RPMI8226 (cell line): ENCODE results near the gene RAB4B.
A peak's percentile ranks its signal among the peaks of the same experiment; 100 is the strongest.
"Not testable (repeated sequence)": the region's sequence is repeated elsewhere in the genome, so short reads cannot be mapped to it uniquely, and the experiment has no call there.

Experiments used
- DNase-seq: peaks from one replicate; pipeline ENCODE4 v3.0.0-alpha.2; 2015

RAB4B gene

DNA sequence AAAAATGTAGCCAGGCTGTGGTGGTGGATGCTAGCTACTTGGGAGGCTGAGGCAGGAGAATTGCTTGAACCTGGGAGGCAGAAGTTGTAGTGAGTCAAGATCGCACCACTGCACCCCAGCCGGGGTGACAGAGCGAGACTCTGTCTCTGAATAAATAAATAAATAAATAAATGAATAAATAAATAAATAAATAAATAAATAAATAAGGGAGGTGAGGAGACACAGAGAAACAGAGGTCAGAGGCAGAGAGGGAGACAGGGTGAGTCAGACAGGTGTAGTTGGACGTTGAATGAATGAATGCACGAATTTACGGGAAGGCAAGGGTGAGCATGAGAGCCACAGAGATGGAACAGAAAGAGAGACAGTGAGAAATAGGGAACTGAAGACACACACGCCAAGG is 3.1 kb downstream of the RAB4B start:
- no peak for DNase-seq

DNA sequence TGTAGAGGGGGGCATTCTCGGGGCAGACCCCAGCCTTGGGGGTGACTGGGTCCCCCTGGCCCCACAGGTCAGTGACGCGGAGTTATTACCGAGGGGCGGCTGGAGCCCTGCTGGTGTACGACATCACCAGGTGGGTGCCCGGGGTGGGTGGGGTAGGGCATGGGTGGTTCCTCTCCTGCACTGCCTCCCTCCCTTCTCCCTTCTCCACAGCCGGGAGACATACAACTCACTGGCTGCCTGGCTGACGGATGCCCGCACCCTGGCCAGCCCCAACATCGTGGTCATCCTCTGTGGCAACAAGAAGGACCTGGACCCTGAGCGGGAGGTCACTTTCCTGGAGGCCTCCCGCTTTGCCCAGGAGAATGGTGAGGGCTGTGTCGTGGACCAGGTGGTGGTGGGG is 5.7 kb downstream of the RAB4B start:
- DNase-seq, result no peak

DNA sequence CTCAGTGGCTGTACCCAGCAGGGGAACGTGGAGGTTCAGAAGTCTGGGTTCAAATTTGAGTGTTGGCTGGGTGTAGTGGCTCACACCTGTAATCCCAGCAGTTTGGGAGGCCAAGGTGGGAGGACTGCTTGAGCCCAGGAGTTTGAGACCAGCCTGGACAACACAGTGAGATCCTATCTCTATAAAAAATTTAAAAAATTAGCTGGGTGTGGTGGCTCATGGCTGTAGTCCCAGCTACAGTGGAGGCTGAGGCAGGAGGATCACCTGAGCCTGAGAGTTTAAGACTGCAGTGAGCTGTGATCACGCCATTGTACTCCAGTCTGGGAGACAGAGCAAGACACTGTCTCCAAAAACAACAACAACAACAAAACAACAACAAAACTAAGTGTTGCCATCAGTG is 6.1 kb downstream of the RAB4B start:
- not testable (repeated sequence) for DNase-seq

DNA sequence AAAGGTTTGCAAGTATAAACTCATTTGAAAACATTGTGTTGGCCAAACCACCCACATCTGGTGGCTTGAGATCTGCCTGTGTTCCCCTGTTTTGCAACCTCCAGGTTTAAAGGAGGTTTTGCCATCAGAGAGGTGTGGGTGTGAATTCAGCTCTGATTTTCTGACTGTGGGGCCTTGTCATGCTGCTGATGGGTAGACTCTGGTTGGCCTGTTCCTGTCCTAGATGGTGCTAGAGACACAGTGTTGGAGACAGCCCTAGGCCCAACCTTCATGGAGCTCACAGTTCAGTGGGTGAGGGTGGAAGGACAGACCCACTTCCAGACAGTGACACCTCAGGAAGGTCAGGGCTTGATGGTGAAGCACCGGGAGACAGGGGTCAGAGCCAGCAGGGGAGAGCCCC is 7.5 kb downstream of the RAB4B start:
- DNase-seq, result no peak

DNA sequence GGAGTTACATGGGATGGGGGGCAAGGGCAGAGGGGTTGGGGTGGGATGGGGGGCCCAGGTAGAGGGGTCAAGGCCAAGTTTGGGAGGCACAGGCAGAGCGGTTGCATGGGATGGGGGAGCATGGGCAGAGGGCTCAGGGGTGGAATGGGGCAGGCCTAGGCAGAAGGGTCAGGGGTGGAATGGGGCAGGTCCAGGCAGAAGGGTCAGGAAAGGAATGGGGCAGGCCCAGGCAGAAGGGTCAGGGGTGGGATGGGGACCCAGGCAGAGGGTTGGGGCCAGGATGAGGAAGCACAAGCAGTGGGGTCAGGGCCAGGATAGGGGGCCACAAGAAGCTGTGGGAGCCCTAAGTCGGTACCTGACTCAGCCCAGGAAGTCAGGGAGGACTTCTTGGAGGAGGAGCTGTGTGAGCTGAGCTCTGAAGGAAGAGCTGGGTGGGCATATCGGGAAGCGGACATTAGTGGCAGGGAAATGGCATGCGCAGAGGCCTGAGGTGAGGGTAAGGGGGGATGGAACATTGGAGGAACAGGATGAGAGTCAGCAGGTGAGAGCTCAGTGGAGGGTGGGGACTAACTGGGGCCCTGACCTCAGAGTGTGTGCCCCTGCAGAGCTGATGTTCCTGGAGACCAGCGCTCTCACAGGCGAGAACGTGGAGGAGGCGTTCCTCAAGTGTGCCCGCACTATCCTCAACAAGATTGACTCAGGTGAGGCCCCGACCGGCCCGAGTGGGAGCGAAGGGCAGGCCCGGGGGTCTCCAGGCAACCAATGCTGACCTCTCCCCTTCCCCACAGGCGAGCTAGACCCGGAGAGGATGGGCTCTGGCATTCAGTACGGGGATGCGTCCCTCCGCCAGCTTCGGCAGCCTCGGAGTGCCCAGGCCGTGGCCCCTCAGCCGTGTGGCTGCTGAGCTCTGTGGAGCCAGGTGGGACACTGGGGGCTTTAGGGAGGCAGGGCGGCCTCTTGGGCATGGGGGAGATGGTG is 8.3 kb downstream of the RAB4B start:
- no peak for DNase-seq

DNA sequence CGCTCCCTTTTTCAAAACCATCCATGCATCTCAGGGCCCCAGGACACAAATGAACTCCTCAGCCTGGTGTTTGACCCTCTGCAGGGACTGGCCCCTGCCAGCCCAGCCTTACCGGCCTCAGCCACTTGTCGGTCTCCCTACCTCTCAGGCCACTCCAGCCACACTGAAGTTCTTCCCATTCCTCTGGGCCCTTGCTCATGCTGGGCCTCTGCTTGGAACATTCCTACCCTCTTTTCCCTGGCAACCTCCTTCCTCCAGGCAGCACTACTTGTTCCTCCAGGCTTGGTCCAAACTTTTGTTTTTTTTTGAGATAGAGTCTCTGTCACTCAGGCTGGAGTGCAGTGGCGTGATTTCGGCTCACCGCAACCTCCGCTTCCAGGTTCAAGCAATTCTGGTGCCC is 13.3 kb downstream of the RAB4B start:
- no peak for DNase-seq

DNA sequence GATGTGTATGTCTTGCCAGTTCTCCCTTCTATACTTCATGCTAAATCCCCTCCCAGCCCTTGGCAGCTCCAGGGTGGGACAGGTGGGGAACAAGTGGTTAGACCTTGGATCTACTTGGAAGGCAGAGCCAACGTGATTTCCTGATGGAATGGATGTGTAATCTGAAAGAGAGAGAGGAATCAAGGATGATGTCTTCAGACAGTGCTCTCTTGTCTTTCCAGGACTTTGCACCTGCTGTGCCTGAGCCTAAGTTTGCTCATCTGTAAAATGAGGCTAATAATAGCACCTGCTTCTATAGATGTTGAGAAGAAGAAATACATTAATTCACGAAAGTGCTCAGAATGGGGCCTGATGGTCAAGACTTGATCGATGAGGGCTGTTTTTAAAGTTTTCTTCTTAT is 13.9 kb downstream of the RAB4B start:
- DNase-seq, result no peak

DNA sequence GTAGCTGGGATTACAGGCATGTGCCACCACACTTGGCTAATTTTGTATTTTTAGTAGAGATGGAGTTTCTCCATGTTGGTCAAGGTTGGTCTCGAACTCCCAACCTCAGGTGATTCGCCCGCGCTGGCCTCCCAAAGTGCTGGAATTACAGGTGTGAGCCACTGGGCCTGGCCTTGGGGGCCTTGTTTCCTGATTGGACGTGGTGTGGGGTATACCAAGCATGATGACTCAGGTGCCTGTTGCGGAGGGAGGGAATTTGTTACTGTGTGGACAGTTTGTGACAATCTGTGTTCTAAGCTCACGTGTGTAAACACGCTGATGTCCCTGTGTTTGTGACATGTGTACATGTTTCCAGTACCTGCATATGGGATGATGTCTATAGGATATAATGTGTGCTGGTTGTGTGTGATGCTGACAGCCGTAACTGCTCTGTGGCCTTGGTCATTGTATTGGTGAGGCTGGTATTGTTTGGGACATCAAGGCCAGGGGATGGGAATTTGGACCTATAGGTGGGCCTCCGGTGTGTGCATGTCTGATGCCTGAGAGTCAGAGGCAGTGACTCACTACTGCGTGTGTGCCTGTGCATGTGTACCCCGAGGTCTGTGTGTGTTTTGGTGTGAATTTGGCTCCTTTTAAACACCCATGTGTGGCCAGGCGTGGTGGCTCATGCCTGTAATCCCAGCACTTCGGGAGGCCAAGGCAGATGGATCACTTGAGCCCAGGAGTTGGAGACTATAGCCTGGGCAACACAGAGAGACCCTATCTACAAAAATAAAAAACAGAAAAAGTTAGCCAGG is 19.3 kb downstream of the RAB4B start:
- DNase-seq, result no peak

DNA sequence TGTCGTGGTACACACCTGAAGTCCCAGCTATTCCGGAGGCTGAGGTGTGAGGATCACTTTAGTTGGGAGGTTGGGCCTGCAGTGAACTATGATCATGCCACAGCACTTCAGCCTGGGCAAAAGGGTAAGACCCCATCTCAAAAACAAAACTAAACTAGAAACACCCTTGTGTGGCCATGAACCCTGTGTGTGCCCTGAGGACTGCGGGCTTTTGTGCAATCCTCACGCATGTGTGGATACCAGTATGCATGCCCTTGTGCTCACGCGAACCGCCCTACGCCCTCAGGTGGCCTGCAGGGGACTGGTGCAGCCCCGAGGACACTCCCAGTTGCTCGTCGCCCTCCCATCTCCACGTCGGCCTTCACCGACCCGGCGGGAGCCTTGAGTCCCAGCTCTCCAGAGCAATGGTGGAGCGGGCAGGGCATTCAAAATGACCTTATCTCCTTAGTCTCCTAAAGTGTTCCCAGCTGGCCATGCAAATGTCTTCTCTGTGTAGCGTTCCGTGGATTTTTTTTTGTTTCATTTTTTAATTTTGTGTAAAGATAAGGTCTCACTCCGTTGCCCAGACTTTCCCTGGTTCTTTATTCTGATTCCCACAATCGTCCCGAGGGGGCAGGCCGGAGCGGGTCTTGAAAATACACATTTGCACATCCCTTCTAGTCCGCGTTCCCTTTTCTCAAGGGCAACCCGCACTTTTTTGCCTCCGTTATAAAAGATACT is 20.1 kb downstream of the RAB4B start:
- DNase-seq, result peak; percentile 68

DNA sequence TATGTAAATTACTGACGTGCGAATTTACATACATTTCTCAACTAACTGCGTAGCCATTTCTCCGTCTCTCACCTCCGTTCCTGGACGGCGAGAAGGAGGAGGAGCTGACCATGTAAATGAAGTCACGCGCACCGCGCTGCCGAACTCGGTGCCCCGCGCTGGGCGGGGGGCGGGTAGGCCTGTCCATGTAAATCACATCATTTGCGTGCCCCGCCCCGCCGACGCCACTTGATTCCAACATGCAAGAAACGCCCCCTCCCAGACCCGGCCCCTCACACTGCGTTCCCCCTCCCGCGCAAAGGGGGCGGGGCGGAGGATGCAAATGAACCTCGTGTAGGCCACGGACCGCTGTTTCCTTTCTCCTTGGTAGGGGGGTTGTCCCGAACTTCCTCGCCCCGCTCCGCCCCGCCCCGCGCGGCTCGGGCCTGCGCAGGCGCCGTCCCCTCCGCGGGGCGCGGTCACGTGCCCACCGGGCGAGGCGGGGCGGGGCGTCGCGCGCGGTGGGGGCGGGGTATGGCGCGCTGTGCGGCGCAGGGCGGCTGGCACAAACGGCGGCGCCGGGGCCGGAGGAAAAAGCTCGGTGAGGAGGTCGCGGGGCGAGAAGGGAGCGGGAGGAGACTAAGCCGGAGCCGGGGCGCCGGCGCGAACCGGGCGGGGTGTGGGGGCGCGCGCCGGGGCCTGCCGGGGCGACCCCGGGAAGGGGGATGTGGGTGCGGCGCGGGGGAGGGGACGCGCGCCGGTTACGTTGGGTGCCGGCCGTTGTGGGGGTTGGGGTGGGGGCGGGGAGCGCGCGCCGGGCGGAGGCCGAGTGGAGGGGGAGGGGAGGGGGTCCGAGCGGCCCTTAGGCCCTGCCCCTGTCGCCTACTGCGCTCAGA is 20.9 kb downstream of the RAB4B start, which contains the start of gene EGLN2:
Gene EGLN2, plus strand, starts transcription at position 509 of the 875 bp plus-strand sequence. CDS start 1,382 bp downstream, outside the sequence.
- peak; percentile 99 for DNase-seq

DNA sequence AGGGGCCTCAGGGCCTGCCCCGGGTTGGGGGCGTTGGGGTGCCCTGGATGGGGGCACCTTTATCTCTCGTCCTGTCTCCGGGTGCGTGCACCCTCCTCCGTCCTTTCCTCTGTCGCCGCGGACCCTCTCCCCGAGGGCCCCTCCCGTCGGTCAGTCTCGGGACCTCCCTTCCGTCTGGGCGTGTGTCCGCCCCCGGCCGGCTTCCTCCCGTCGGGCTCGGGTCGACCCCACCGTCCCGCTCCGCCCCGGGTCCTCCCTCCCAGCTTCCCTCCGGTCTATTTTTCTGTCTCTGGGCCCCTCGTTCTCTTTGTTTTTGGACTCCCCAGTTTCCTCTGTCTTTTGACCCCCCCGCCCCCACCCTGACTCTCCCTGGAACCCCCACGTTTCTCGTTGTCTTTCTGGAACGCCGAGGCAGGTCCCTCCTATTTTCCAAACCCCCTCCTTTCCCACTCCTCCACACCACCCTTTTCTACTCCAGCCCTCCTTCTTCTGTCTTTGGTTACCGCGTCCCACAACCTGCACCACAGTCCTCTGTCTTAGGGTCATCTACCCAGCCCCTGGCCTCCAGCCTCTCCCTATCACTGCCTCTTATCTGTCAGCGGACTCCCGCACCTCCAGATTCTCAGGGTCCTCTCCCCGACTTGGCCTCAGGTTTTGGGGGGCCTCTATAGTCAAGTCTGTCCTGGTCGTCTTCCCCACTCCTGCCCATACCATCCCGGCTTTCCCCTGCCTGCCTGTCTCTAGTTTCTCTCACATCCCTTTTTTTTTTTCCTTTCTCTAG is 21.7 kb downstream of the RAB4B start:
- DNase-seq, result peak; percentile 10

DNA sequence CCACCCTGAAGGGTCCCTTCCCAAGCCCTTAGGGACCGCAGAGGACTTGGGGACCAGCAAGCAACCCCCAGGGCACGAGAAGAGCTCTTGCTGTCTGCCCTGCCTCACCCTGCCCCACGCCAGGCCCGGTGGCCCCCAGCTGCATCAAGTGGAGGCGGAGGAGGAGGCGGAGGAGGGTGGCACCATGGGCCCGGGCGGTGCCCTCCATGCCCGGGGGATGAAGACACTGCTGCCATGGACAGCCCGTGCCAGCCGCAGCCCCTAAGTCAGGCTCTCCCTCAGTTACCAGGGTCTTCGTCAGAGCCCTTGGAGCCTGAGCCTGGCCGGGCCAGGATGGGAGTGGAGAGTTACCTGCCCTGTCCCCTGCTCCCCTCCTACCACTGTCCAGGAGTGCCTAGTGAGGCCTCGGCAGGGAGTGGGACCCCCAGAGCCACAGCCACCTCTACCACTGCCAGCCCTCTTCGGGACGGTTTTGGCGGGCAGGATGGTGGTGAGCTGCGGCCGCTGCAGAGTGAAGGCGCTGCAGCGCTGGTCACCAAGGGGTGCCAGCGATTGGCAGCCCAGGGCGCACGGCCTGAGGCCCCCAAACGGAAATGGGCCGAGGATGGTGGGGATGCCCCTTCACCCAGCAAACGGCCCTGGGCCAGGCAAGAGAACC is 22.4 kb downstream of the RAB4B start:
- no peak for DNase-seq

DNA sequence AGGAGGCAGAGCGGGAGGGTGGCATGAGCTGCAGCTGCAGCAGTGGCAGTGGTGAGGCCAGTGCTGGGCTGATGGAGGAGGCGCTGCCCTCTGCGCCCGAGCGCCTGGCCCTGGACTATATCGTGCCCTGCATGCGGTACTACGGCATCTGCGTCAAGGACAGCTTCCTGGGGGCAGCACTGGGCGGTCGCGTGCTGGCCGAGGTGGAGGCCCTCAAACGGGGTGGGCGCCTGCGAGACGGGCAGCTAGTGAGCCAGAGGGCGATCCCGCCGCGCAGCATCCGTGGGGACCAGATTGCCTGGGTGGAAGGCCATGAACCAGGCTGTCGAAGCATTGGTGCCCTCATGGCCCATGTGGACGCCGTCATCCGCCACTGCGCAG is 22.9 kb downstream of the RAB4B start:
- DNase-seq, result no peak

DNA sequence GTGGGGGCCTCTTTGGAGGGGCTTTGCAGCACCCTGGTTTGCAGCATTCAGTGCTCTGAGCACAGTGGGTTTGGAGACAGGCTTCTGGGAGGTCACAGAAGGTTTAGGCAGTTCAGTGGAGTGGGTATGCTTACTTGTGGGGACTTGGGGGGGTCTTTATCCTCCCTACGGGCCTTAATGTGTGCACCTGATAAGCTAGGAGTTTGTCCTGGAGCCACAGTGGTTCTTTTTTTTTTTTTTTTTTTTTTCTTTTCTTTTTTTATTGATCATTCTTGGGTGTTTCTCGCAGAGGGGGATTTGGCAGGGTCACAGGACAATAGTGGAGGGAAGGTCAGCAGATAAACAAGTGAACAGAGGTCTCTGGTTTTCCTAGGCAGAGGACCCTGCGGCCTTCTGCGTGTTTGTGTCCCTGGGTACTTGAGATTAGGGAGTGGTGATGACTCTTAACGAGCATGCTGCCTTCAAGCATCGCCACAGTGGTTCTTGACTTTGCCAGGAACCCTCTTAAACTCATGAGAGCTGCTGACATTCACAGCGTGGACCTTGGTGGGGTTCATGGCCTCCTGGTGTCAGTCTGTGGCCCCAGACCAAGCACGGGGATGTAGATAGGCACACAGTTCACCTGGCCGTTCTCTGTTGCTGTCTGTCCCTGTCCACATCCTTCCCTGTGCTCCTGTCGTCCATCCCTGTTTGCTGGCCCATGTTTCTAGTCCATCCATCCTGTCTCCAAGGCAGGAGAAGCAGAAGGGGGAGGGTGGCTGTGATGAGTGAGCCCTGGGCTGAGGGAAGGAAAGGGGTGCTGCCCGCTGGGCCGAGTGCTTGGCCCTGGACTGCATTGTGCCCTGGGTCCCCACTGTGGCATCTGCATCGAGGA is 23.6 kb downstream of the RAB4B start:
- no peak for DNase-seq

DNA sequence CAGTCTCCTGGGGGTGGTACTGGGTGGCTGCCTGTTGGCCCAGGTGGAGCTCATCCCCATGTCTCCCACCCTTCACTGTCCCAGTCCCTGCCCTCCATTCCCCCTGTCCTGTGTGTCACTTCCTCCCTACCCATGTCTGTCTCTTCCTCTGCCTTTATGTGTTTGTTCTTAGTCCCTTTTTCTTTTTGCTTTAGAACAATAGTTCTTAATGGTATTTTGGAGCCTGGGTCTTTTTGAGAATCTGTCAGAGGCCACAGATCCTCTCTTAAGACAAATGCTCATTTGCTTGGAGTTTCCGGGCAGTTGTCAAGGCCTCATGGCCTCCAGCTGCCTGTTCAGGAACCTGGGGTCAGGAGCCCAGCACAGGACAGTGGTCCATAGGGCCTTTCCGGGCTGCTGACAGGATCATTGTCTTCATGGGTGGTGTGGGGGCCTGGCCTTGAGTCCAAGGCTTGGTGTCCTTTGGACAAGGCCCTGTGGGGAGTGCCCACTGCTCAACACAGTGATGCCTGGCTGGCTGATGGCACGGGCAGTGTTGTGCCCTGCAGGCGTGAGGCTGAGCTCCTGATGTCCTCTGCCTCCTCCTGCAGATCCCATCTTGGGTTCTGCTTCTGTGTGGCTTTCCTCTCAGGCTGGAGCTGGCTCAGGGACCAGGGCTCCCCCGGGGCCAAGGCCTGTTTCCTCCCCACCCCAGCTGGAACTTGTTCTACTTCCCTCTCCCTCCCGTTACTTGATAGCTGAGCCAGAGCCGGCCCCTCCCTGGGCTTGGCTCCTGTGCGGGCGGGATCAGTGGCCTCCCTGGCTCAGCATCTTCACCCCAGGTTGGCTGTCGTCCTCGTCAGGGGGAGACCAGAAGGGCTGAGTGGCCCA is 24.5 kb downstream of the RAB4B start:
- no peak for DNase-seq

DNA sequence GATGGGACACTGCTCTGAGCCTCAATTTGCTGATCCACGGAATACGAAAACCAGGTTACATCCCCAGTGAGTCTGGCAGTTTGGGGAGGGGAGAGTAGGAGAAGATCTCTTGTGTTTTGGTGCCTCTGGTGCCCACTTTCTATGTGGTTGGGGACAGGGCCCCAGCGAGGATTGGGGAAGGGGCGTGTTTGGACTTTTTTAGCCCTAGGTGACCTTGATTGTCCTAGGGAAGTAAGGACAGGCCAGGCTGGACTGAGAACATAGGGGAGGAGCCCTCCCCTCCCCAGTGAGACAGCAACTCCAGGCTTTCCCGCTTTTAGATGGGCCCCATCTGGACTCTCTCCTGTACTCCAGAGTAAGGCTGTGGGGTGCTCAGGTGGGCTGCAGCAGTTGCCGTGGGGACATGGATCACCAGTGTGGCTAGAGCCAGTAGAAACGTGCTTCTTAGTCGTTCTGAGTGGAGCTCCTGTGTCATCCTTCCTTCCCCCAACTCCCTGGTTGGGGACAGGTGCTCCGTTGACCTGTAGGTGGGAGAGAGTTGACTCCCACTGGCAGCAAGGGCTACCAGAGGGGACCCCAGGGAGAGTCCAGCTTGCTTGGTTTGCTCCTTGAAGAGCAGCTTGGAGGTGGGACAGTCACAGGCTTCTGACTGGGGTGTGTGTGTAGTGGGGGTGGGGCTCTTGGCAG is 25.3 kb downstream of the RAB4B start:
- no peak for DNase-seq

DNA sequence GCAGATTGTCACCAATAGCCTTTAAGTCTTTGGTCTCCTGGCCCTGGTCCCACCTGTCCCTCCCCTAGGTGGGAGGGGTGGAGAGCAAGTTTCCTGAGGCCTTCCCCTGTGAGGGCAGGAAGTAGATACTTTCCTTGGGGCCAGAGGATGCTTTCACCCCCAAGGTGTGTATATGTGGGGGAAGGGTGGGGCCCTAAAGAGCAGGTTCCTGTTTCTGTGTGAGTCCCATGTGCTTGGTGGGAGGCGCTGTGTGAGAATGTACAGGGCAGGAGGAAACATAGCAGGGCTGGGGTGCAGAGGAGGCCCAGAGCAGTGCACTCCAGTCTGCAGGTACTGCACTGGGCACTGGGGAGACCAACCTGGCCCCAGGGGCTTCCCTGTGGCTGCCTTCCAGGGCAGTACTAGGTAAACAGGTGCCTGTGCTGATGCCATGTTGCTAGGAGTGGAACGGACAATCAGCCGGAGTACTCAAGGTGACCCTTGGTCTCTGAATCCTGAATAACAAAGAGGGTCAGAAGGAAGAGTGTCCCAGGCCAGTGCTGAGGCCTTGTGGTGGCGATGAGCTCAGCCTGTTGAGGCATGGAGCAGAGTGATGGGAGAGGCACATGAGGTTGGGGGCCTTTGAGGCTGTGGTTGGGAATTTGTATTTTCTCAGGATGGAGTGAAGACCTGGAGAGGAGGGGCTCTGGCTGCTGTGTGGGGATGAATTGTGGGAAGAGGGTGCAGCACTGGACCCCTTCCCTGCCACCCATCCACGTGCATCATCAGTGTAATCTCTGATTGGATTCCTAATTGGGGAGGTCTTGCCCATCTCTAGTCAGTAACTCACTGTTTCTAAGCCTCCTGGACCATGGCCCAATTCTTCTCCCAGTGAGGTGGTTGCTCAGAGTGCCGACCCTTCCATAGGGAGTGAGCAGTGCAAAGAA is 26.1 kb downstream of the RAB4B start:
- DNase-seq, result peak; percentile 73
